K562 (cell line): ENCODE measurements around the gene COX4I2. TPM values are rescaled to one million over a fixed set of nuclear protein-coding genes. Genes with fewer than 3 reads are reported as not detected.
A peak's percentile ranks its signal among the peaks of the same experiment; 100 is the strongest.

Experiments
- ATF3 ChIP-seq, 2 experiments: fragments of 450-650 bp in 1 of 2; sonication (generic) in 1 of 2; formaldehyde crosslinking in 1 of 2; IDR thresholded peaks in 1 of 2; conservative IDR thresholded peaks in 1 of 2; 2 replicates each; pipeline versions ENCODE4 v1.6.1 to v1.8.1; 2016 to 2023; ENCODE audit warnings: mild to moderate bottlenecking in 2 of 2, moderate library complexity in 2 of 2, inconsistent platforms in 1 of 2, missing genetic modification reagents in 1 of 2
- ATF4 ChIP-seq: fragments of 450-650 bp; formaldehyde crosslinking; IDR thresholded peaks from 2 replicates; pipeline ENCODE4 v1.4.0; 2022; ENCODE audit warnings: mild to moderate bottlenecking, moderate library complexity
- DPF2 ChIP-seq: fragments of 450-650 bp; IDR thresholded peaks from 2 replicates; pipeline ENCODE4 v1.6.1; 2016
- FOXK2 ChIP-seq, 2 experiments: fragments of 450-650 bp; IDR thresholded peaks in 1 of 2; conservative IDR thresholded peaks in 1 of 2; 2 replicates each; pipeline ENCODE4 v1.6.1; 2016; ENCODE audit warnings: low read depth in 2 of 2, mild to moderate bottlenecking in 1 of 2
- KAT7 ChIP-seq: sonication (generic); formaldehyde crosslinking; IDR thresholded peaks from 2 replicates; pipeline ENCODE4 v1.8.0; 2022; ENCODE audit warnings: missing genetic modification reagents, mild to moderate bottlenecking, borderline replicate concordance
- MAZ ChIP-seq, 2 experiments: fragments of 450-650 bp in 1 of 2; sonication (generic) in 1 of 2; formaldehyde crosslinking; IDR thresholded peaks in 1 of 2; conservative IDR thresholded peaks in 1 of 2; 2 replicates each; pipeline versions ENCODE4 v1.4.0 to v1.5.0; 2020; ENCODE audit warnings: mild to moderate bottlenecking in 1 of 2, missing genetic modification reagents in 1 of 2
- MEF2A ChIP-seq: IDR thresholded peaks from 2 replicates; pipeline ENCODE4 v1.6.1; 2011; ENCODE audit warnings: low read depth, mild to moderate bottlenecking, low read length, moderate library complexity; ENCODE audit not compliant: control insufficient read depth
- NR4A1 ChIP-seq, 2 experiments: fragments of 250-450 bp in 1 of 2; fragments of 450-650 bp in 1 of 2; sonication (Bioruptor Pico) in 1 of 2; IDR thresholded peaks; 2 replicates each; pipeline versions ENCODE4 v1.4.0 to v1.6.1; 2016 to 2020; ENCODE audit warnings: mild to moderate bottlenecking in 2 of 2, missing compliant biosample characterization in 1 of 2, missing genetic modification characterization in 1 of 2, moderate library complexity in 1 of 2
- POLR2AphosphoS2 ChIP-seq: IDR thresholded peaks from 2 replicates; pipeline ENCODE4 v1.6.1; 2012; ENCODE audit warnings: low read length, improper control_type of control experiment
- RBBP5 ChIP-seq: fragments of 200-600 bp; sonication (generic); IDR thresholded peaks from 2 replicates; pipeline ENCODE4 v1.6.1; 2012; ENCODE audit warnings: borderline replicate concordance, mild to moderate bottlenecking, low read length, control low read depth, inconsistent platforms; ENCODE audit not compliant: insufficient read depth, poor library complexity, severe bottlenecking
- SOX6 ChIP-seq: fragments of 450-650 bp; IDR thresholded peaks from 2 replicates; pipeline ENCODE4 v1.6.1; 2014; ENCODE audit warnings: mild to moderate bottlenecking
- STAT5A ChIP-seq: IDR thresholded peaks from 2 replicates; pipeline ENCODE4 v1.6.1; 2012; ENCODE audit warnings: low read length, inconsistent platforms, borderline replicate concordance
- TBL1XR1 ChIP-seq, 2 experiments: IDR thresholded peaks; 2 replicates each; pipeline ENCODE4 v1.6.1; 2012; ENCODE audit warnings: improper control_type of control experiment in 2 of 2, low read length in 2 of 2, mild to moderate bottlenecking in 1 of 2
- TCF3 ChIP-seq: sonication (generic); formaldehyde crosslinking; IDR thresholded peaks from 2 replicates; pipeline ENCODE4 v1.4.0; 2020; ENCODE audit warnings: mild to moderate bottlenecking, missing genetic modification reagents
- YY1 ChIP-seq, 3 experiments: IDR thresholded peaks; 2 replicates each; pipeline ENCODE4 v1.6.1; 2011; ENCODE audit warnings: low read length in 2 of 3, mild to moderate bottlenecking in 2 of 3, moderate library complexity in 2 of 3, borderline replicate concordance in 1 of 3, control low read depth in 1 of 3, low read depth in 1 of 3; ENCODE audit not compliant: insufficient read depth in 3 of 3, insufficient replicate concordance in 2 of 3, control insufficient read depth in 1 of 3, insufficient read length in 1 of 3; ENCODE audit errors: extremely low read depth in 1 of 3
- ZKSCAN3 ChIP-seq: fragments of 250-450 bp; sonication (Bioruptor Pico); IDR thresholded peaks from 2 replicates; pipeline ENCODE4 v1.4.0; 2020
- ZNF217 ChIP-seq: sonication (generic); formaldehyde crosslinking; IDR thresholded peaks from 2 replicates; pipeline ENCODE4 v1.8.0; 2022; ENCODE audit warnings: mild to moderate bottlenecking, missing genetic modification reagents
- ZNF766 ChIP-seq: fragments of 200-800 bp; sonication (Bioruptor generic); conservative IDR thresholded peaks from 2 replicates; pipeline ENCODE4 v1.6.1; 2016; ENCODE audit warnings: missing genetic modification characterization, missing compliant biosample characterization
- ZSCAN32 ChIP-seq: fragments of 450-650 bp; formaldehyde crosslinking; IDR thresholded peaks from 2 replicates; pipeline ENCODE4 v1.4.0; 2020; ENCODE audit warnings: mild to moderate bottlenecking, moderate library complexity
- polyA plus RNA-seq, 8 experiments: library from polyadenylated mRNA; depleted of rRNA in 4 of 8; stranded (reverse) in 5 of 8; unstranded in 3 of 8; fragments of >200 nt; fragmentation: Nextera tagmentation in 2 of 8; fragmentation: Illumina TruSeq in 1 of 8; extraction: Ambion mirVana in 2 of 8; extraction: Trizol in 1 of 8; gene quantifications; 2 replicates each; pipeline versions ENCODE4 v1.2.1 to v1.2.3, GENCODE V29; 2011 to 2014; ENCODE audit warnings: inconsistent platforms in 1 of 8, missing spikeins in 1 of 8
- total RNA-seq, 7 experiments: library from RNA; depleted of rRNA in 6 of 7; stranded (reverse); fragments of >200 nt in 6 of 7; fragmentation: Illumina TruSeq in 2 of 7; extraction: Trizol in 2 of 7; gene quantifications; 2 replicates each; pipeline versions ENCODE4 v1.2.1 to v1.2.3, GENCODE V29; 2011 to 2021; ENCODE audit warnings: low replicate concordance in 1 of 7

The COX4I2 gene
- total and polyA plus RNA-seq, 9 of the 15 experiments (the other 6 are each of a cell fraction or from before 2014, with no cell fraction given): not detected

- no peak for TF ChIP-seq ZSCAN32
- peak; percentile 63 for TF ChIP-seq ZNF766
- TF ChIP-seq NR4A1 (CRISPR knock-in tag; IDR thresholded peaks at IDR 0.05): no peak
- 0 out of 2 replicates have a peak, but pooled peaks have one; percentile 32 for TF ChIP-seq NR4A1 (tag; IDR thresholded peaks at IDR 0.05)
- peak in 1 of 3 experiments; percentile 36 for TF ChIP-seq YY1 (IDR thresholded peaks at IDR 0.05; ENCODE audit: borderline replicate concordance in 1 of 3, control insufficient read depth in 1 of 3, extremely low read depth in 1 of 3, insufficient read depth in 3 of 3, insufficient read length in 1 of 3, insufficient replicate concordance in 2 of 3, low read depth in 1 of 3, low read length in 2 of 3)
- peak; percentile 62 for TF ChIP-seq STAT5A
- TF ChIP-seq TCF3: peak; percentile 82
- 0 out of 2 replicates have a peak, but pooled peaks have one; percentile 20 for TF ChIP-seq SOX6
- 0 out of 4 replicates have a peak, but pooled peaks have one; percentile 17 to 25 for TF ChIP-seq FOXK2 (conservative IDR thresholded peaks at IDR 0.05 in 1 of 2, IDR thresholded peaks at IDR 0.05 in 1 of 2; ENCODE audit: low read depth in 2 of 2)
- peak; percentile 53; the same call in 1 of the 2 replicates for TF ChIP-seq ATF4
- peak; percentile 37 for TF ChIP-seq RBBP5
- TF ChIP-seq MAZ (CRISPR knock-in tag; conservative IDR thresholded peaks at IDR 0.05 in 1 of 2, IDR thresholded peaks at IDR 0.05 in 1 of 2): peak in 1 of 2 experiments; percentile 21; a peak in 1 of 4 replicates
- 0 out of 2 replicates have a peak, but pooled peaks have one; percentile 3 for TF ChIP-seq ZKSCAN3 (CRISPR knock-in tag)
- TF ChIP-seq DPF2: 0 out of 2 replicates have a peak, but pooled peaks have one; percentile 14
- peak; percentile 77; the same call in 1 of the 2 replicates for TF ChIP-seq MEF2A
- peak in 1 of 2 experiments; percentile 51; a peak in 1 of 4 replicates for TF ChIP-seq TBL1XR1 (IDR thresholded peaks at IDR 0.05; ENCODE audit: low read length in 2 of 2)
- no peak for TF ChIP-seq ZNF217 (CRISPR knock-in tag)
- 0 out of 2 replicates have a peak, but pooled peaks have one; percentile 65 for TF ChIP-seq KAT7 (CRISPR knock-in tag)
- TF ChIP-seq ATF3 (IDR thresholded peaks at IDR 0.05): no peak
- no peak for TF ChIP-seq ATF3 (CRISPR knock-in tag; conservative IDR thresholded peaks at IDR 0.05)
- TF ChIP-seq POLR2AphosphoS2: 0 out of 2 replicates have a peak, but pooled peaks have one; percentile 11
Measured at GRCh38 chr20:31670371-31671228, 32.9 kb downstream of the COX4I2 start (continued).
